GM19467 (cell line): ENCODE measurements around the gene LRRC4C.

ENCODE experiments used
- ATAC-seq: cut with Tn5 transposase; IDR thresholded peaks from one replicate; pipeline ENCODE4 v1.9.1; 2021; ENCODE audit warnings: mild to moderate bottlenecking, moderate library complexity; ENCODE audit not compliant: unreplicated experiment

Gene LRRC4C

DNA sequence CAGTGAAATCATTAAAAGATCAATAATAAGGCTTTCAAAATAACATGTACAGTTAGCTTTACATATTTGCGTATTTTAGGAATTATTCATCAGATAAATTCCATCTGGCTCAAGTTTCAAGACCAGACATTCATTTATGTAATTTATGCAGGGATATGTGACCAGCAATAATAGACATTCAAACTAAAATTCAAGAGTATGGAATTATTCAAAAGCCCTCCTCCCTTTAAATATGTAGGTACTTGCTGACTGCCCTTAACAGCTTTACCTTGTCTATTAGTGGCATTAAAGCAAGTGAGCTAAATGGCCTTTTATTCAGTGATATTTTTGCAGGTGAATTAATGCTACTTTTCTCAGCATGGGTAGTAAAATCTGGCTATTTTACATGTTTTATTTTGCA, 126.1 kb downstream of the LRRC4C start:
- no peak for ATAC-seq

DNA sequence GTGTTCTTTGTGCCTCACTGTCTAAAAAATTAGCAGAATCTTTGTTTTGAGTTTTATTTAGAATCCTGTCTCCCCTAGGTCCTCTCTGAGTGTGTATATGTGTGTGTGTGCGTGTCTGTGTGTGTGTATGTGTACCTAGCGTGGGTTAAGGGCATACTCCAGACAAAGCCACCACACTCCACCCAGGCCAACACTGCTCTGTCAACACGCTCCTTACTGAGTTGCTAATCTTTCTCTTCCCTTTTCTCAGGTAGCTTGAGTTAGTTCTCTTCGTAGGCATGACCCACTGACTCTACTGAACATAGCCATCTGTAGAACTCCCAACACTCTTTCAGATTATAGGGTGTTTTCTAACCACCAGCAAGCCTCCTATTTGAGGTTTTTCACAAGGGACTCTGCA, 131.1 kb downstream of the LRRC4C start:
- ATAC-seq: no peak

DNA sequence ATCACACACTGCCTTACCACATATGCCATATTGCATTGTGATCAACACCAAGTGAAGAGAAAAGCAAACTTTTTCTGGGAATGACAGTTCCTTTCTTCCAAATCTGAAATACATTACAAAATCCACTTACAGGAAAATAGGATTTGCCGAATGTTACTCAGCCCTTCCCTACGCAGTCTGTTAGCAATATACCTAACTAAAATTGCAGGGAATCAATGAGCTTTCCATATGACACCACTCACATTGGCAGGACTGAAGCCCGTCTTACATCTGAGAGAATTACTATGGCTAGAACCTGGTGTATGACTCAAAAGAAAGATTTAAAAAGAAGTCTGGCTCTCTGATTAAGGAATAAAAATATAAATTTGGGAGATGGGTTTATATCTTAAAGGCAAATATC, 136.0 kb downstream of the LRRC4C start:
- no peak for ATAC-seq

DNA sequence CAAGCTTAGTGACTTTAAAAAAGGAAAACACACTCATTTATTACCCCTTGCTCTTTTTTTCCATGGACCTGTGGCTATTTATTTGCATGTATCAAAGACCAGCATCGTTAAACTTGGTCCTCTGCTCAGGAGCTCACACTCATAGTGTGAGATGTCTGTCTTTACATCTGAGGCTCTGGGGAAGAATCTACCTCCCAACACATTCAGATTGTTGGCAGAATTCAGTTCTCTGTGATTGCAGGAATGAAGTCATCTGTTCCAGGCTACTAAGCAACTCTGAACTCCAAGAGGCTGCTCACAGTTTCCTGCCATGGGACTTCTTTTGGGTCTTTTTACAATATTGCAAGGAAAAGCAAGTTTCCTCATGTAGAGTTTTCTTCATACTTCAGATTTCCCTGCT, 138.8 kb downstream of the LRRC4C start:
- no peak for ATAC-seq

DNA sequence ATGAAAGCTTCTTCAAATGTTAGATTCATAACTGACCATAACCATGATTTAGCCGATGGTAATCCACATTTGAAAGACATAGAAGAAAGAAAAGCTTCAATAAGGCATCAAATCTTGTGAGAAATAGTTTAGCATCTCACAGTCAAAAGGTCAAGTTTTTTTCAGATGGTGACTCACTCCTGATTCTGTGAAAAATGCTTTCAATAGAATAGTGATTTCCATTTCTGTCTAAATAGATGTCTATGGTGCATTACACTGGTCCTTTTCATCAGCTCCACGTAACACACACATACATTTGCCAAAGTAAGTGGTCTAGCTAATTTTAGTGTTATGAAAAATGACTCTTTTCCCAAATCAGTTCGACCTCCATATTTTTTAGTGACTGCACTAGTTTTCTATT, 139.2 kb downstream of the LRRC4C start:
- no peak for ATAC-seq

DNA sequence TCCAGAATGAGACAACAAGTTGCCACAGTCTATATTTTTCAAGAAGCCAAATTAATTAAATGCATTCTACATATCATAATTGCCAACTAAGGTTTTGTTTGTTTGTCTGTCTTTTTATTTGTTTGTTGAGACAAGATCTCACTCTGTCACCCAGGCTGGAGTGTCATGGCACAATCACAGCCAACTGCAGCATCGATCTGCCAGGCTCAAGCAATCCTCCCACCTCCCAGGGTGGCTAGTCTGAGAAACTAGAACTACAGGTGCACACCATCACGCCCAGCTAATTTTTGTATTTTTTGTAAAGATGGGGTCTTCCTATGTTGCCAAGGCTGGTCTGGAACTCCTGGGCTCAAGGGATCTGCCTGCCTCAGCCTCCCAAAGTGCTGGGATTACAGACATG, 140.0 kb downstream of the LRRC4C start:
- ATAC-seq: no peak

DNA sequence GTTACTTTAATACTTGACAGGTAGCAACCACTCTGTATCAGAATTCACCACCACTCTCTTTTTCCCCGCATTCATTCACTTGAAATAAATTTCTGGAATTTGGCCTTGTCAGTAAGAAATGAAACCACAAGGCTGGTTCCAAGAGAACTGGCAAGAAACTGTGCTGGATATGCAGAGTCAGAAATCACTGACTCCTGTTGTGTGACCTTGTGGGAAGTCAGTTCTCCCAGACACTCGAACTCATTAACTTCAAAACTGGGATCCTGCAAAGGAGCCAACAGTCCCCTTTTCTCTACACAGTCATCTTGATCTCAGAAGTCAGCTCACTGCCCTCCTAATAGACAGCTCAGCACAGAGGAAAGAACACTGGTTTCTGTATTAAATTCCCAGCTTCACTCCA, 142.7 kb downstream of the LRRC4C start:
- ATAC-seq: no peak

DNA sequence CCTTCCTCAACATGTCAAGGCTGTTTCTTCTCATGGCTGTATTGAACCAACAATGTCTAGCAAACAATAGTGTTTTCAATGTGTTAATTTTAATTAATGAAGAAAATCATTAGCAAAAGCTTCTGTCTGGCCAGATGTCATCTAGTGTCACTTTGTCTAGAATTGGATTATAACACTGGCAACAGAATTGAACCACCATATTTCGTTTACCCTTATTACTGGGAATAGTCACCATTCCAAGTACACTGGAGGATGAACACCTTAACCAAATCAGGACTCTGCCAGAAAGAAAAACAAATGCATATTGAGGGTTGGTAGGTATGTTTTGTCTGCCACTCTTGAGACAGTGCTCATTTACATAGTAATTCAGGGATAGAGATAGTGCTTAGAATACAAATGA, 146.2 kb downstream of the LRRC4C start:
- ATAC-seq: no peak

DNA sequence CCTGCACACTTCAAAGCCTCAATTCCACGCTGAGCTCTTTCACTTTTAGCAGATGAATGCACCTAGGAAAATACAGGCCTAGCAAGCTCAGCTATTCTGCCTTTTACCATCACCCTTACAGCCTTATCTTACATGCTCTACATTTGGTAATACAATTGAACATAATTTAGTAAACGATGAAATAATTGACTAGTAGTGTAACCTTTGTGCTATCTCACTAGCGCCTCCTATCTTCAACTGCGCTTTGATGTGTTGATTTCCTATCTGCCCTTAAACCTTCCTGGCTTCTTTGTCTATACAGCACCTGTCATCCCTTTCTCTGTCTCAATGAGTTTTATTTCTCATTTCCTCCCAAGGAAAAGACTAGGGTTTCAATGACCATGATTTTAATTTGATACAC, 149.7 kb downstream of the LRRC4C start:
- ATAC-seq: no peak

DNA sequence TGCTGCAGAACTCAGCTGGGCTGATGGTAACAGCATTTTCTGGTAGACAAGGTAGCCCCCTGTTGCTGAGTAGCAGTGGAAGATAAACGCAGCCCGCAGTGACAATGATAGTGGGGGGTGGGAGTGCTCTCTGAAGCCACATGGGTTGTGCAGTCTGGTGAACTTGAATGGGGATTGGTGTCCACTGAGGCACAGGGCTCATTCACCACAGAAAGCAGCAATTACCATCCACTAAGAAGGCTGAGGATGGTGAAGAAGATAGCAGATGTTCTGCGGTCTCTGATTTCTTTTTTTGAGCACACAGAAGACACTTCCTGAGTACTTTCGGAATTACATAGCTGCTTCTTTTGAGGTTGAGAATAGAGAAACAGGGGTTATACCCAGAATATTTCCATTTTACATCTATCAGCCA, 150.3 kb downstream of the LRRC4C start:
- ATAC-seq: peak; percentile 61

DNA sequence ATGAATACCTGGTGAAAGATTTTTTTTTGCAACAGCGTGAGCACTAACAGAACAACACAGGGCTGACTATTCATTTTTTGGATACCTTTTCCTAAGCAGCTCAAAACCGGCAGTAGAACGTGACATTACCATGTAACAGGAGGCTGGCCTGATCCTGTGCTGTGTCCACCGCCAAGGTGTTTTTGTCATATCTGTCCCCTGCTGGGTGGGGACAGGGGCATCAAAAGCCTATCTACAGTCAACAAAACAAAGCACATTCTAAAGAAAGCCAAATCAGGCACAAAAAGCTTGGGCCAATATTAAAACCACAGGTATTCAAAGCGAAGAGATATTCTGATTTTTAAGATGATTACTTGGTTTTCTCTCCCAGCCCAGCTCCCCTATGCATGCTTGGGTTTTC, 151.2 kb downstream of the LRRC4C start:
- no peak for ATAC-seq

DNA sequence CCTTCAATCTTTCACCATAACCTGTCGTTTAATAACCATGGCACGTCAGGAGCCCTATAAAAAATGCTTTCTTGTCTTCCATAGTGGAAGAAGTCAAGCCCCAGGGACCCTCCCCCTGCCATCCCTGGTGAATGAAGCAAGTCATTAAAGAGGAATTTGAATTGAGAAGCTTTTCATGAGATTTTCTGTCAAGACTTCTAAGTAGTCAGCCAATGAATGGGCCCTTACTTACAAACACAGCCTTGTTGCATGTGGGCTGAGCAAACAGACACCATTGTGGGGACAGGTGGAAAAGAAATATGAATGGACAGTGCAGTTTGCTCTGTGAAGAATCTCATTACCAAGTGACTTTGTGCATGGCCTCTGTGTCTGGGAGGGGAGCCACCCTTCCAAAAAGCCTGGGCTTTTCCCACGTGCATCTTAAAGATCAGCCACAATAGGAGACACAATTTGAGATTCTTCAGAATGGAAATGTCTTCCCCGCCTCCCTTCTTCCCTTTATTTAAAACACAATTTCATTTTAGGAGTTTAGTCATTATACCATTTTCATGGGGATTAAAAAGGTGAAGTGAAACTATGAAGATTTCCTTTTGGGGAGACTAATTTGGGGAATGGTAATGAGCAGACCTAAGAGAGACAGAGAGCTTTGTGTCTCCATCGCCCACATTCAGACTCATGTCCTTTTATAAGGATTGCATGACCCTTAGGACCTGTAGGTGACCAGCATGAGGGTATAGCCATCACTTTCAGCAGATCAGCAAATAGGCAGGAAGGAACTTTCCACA, 152.0 kb downstream of the LRRC4C start:
- ATAC-seq: no peak

DNA sequence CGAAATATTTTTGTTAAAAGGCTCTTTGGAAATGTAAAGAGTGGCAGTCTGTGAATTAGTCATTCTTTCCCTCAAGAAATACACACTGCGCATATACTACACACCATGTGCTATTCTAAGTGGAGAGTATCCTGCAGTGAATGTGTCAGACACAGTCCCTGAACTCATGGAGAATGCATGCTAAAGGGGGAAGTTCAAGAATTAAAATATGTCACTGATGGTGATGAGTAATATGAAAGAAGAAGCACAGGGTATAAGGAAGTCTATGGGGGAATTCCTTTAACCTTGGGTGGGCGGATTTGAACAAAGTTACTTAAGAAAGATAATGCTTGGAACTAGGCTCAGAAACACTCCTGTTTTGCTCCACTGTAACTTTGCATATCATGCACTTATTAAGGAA, 153.0 kb downstream of the LRRC4C start:
- no peak for ATAC-seq

DNA sequence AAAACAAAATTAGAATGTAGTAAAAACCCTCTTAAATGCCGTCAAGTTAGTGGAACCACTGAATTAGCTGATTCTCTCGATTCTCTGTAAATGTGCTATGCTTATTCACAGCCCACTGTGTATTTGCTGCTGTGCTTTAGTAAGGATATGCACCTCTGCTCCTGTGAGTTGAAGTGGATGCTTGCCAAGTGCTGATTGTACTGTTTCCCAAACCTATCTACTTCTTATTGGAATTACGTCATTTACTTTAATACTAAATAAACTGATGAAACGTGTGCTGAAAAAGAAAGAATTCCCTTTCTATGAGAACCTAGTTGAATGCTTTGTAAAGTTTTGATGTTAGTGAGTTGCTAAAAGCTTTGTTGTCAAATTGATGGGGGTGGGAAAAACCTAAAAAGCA, 158.4 kb downstream of the LRRC4C start:
- ATAC-seq: no peak

DNA sequence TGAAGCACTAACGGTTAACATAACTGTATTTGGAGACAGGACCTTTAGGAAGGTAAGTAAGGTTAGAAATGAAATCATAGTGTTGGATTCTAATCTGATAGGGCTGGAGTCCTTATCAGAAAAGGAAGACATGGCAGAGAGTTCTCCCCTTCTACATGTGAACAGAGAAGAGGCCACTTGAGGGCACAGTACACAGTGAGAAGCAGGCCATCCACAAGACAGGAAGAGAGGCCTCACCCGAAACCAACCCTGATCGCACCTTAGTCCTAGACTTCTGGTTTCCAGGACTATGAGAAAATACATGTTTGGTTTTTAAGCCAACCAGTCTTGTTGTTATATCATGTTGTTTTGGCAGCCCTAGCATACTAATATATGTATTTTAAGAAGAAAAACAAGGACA, 170.0 kb downstream of the LRRC4C start:
- ATAC-seq: no peak

DNA sequence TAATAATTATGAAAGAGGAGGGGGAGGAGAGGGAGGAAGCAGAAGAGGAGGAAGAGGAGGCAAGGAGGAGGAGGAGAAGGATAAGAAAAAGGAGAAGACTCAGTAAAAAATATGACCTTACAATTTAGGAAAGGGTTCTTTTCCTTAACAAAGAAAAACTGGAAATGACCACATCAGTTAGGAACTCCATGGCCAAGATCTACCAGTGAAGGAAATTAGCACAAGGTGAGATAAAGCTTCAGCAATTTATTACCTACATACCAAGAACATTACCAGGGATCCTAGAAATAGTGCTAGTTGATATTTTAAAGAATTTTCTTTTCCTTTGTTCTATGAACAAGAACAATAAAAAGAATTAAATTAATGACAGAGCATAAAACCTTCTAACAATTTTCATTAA, 172.7 kb downstream of the LRRC4C start:
- ATAC-seq: no peak

DNA sequence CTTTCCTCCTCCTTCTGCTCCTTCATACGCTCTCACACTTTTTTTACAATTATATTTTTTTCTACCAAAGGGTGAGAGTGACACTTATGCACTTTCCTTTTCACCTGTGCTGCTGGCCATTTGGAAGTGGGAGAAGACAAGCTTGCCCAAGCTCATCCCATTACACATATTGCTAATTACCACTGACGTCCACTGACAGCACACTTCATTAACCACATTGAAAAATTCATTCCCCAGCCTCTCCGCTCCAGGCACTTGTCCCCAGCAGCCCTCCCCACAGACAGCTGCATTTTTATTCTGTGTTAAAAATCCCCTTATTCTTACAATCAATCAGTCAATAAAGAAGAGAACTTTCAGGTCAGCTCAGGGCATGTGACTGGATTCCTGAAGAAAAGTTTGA, 175.1 kb downstream of the LRRC4C start:
- no peak for ATAC-seq

DNA sequence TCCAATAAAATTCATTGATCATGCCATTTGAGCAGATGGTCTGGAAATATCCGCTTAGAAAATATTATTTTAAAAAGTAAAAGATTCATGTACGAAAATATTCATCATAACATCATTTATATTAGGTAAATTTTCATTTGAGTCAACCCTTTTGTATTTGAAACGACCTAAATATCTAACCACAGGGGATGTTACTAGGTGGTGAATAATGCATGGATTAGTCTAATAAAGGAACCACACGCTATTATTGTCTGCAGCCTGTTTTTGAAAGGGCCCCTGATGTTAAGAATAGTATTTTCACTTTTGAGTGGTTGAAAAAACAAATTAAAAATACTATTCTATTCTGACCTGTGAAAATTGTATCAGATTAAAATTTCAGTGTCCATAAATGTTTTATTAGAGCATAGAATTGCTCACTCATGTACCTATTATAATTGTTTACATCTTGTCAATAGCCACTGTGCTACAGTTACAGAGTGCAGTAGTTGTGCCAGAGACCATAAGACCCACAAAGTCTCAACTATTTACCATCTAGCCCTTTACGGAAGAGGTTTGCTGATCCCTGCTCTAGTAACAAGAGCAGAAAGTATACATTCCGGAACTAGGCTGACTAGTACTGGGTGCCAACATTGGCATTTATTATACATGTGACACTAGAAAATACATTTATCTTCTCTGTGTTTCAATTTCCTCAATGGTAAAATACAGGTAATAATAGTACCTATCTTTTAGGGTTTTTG, 176.1 kb downstream of the LRRC4C start:
- no peak for ATAC-seq

DNA sequence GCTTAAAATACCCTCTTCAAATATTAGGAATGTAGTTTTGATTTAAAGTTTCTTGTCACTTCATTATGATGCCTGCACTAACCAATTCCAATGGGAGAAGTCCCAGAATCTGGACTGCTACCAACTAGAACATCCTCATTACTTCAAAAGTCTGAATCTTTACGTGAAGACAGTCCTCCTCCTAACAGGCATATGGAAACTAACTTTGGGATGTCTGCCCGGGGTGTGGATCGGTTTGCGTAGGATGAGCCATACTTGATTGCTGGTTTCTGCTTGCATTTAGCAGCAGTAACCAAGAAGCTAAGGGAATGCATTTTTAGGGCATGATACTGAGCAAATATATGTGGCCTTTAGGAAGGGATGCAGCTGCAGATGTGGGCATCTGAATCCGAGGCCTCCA, 177.1 kb downstream of the LRRC4C start:
- ATAC-seq: no peak

DNA sequence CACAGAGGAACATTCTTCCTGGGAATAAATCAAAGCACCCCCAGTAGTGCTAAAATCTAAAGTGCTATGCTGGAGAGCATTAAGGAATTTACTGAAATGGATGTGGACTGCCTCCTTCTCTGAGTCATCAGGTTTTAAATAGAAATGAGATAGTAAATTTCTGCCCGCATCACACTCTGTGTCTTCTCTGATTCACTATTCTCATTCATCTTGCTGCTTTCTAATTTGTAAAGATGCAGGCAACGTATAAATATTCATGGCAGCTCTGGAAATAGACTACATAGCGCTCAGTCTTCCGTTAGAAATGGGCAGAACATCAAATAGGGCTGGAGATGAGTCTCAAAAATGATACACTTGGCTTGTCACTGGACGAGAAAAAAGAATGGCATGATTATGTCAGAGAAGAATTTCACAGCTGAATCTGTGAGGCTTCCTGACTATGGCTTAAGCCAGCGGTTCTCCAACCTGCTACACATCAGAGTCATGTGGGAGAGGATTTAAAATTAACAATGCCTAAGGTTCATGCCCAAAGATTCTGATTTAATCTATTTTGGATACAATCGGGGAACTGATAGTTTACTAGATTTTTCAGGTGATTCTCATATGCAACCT, 178.2 kb downstream of the LRRC4C start:
- no peak for ATAC-seq

DNA sequence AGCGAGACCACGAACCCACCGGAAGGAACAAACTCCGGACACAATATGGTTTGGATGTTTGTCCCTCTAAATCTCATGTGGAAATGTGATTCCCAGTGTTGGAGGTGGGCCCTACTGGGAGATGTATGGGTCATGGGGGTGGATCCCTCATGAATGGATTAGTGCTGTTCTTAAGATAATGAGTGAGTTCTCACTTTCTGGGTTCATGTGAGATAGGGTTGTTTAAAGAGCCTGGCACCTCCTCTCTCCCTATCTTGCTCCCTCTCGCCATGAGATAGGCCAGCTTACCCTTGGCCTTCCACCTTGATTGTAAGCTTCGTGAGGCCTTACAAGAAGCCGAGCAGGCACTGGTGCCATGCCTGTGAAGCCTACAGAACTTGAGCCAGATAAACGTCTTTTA, 184.6 kb downstream of the LRRC4C start:
- ATAC-seq: no peak

DNA sequence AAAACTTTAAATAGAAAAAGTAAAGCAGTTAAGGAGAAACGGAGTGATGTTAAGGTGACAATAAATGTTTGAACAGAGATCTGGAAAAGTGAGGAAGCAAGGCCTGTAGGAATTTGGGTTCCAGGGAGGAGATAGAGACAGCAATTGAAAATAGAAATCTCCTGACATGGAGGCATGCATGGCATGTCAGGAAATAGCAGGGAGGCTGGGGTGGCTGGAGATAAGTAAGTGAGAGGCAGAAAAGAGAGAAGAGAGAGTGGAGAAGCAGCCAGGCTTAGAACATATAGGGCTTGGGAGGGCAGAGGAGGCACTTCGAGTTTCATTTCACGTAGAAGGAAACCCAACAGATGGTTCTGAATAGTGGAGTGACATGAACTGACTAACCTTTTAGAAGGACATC, 185.5 kb downstream of the LRRC4C start:
- no peak for ATAC-seq
